Breast epithelium (tissue), 3 donors: ENCODE measurements around the gene TEX13C.

ENCODE experiments used
- CTCF ChIP-seq, 3 donors: fragments of 450-650 bp; IDR thresholded peaks; one replicate each; pipeline ENCODE4 v1.5.1; 2016 to 2017; ENCODE audit warnings: antibody characterized with exemption in 3 of 3, mild to moderate bottlenecking in 3 of 3, moderate library complexity in 3 of 3
- POLR2A ChIP-seq: fragments of 450-650 bp; IDR thresholded peaks from one replicate; pipeline ENCODE4 v1.6.1; 2016; ENCODE audit warnings: antibody characterized with exemption, mild to moderate bottlenecking, moderate library complexity
- POLR2AphosphoS5 ChIP-seq, 3 donors: sonication (generic); formaldehyde crosslinking; IDR thresholded peaks; one replicate each; pipeline ENCODE4 v1.6.1; 2017; ENCODE audit warnings: antibody characterized with exemption in 3 of 3

GRCh38 chrX:125322431-125322830, 2.8 kb downstream of the TEX13C start:
- TF ChIP-seq CTCF (IDR thresholded peaks at IDR 0.05) (no peak), POLR2AphosphoS5 (IDR thresholded peaks at IDR 0.05) (no peak), POLR2A (no peak)
